ENCODE measurements around the gene SETD5.

The SETD5 gene

GRCh38 chr3:9435316-9435715, 37.9 kb downstream of the SETD5 start:
- TF ChIP-seq CTCF (IDR thresholded peaks at IDR 0.05; ENCODE audit: borderline replicate concordance, extremely low read depth, low read length, poor library complexity, severe bottlenecking) (no peak), EZH2 (IDR thresholded peaks at IDR 0.05; ENCODE audit: borderline replicate concordance, low read depth, low read length, severe bottlenecking) (no peak)
- no peak overlapping the region for H3K4me3 ChIP-seq (ENCODE audit: low read depth in 1 of 2, low read length in 2 of 2)
- peaks cover 98% of the 10 kb centered on the region for H3K36me3 ChIP-seq (ENCODE audit: insufficient read depth, low read length)
- H3K27ac ChIP-seq (ENCODE audit: low read length), result no peak overlapping the region
- DNase-seq, result no peak
- peaks cover 74% of the 10 kb centered on the region for H3K79me2 ChIP-seq (ENCODE audit: insufficient read depth, low read length)
- no peaks in the 10 kb centered on the region for H3K9me3 ChIP-seq (ENCODE audit: insufficient read depth, low read length, severe bottlenecking)
- no peaks in the 10 kb centered on the region for H3K27me3 ChIP-seq (ENCODE audit: insufficient read depth, low read length, poor library complexity)
- no peak overlapping the region for H3K4me2 ChIP-seq (ENCODE audit: insufficient read depth, low read length)
- H4K20me1 ChIP-seq (ENCODE audit: insufficient read depth, low read length), result peaks cover 36% of the 10 kb centered on the region; the same call in 1 of the 2 replicates
- no peak for ATAC-seq (ENCODE audit: insufficient read depth, low read depth)
- no peak overlapping the region for H2AFZ ChIP-seq (ENCODE audit: low read depth, low read length)
- no peak overlapping the region for H3K9ac ChIP-seq (ENCODE audit: low read depth, low read length)
- H3K4me1 ChIP-seq (ENCODE audit: insufficient read depth, low read length), result no peaks in the 10 kb centered on the region

- H3K4me3 ChIP-seq (ENCODE audit: low read depth in 1 of 2, low read length in 2 of 2), result no peak overlapping the region
- ATAC-seq (ENCODE audit: insufficient read depth, low read depth), result no peak
- H3K9me3 ChIP-seq (ENCODE audit: insufficient read depth, low read length, severe bottlenecking), result no peaks in the 10 kb centered on the region
- DNase-seq, result no peak
- H3K27ac ChIP-seq (ENCODE audit: low read length), result no peak overlapping the region
- no peaks in the 10 kb centered on the region for H3K4me1 ChIP-seq (ENCODE audit: insufficient read depth, low read length)
- H3K4me2 ChIP-seq (ENCODE audit: insufficient read depth, low read length), result no peak overlapping the region
- peaks cover 98% of the 10 kb centered on the region for H3K36me3 ChIP-seq (ENCODE audit: insufficient read depth, low read length)
- no peak overlapping the region for H3K9ac ChIP-seq (ENCODE audit: low read depth, low read length)
- TF ChIP-seq EZH2 (IDR thresholded peaks at IDR 0.05; ENCODE audit: borderline replicate concordance, low read depth, low read length, severe bottlenecking) (no peak), CTCF (IDR thresholded peaks at IDR 0.05; ENCODE audit: borderline replicate concordance, extremely low read depth, low read length, poor library complexity, severe bottlenecking) (no peak)
- H3K27me3 ChIP-seq (ENCODE audit: insufficient read depth, low read length, poor library complexity), result no peaks in the 10 kb centered on the region
- H4K20me1 ChIP-seq (ENCODE audit: insufficient read depth, low read length), result peaks cover 17% of the 10 kb centered on the region; the same call in 1 of the 2 replicates
- no peak overlapping the region for H2AFZ ChIP-seq (ENCODE audit: low read depth, low read length)
- peaks cover 46% of the 10 kb centered on the region for H3K79me2 ChIP-seq (ENCODE audit: insufficient read depth, low read length)
These were observed 41.9 kb downstream of the SETD5 start for GRCh38 chr3:9439331-9439730.

GRCh38 chr3:9441501-9442221, 44.2 kb downstream of the SETD5 start:
- Histone ChIP-seq H3K4me3 (ENCODE audit: low read depth in 1 of 2, low read length in 2 of 2) (no peak overlapping the region), H3K36me3 (ENCODE audit: insufficient read depth, low read length) (peaks cover 96% of the 10 kb centered on the region), H3K27me3 (ENCODE audit: insufficient read depth, low read length, poor library complexity) (no peaks in the 10 kb centered on the region), H3K27ac (ENCODE audit: low read length) (no peak overlapping the region), H3K4me1 (ENCODE audit: insufficient read depth, low read length) (no peaks in the 10 kb centered on the region), H4K20me1 (ENCODE audit: insufficient read depth, low read length) (0 out of 2 replicates have a peak, but pooled peaks cover 8% of the 10 kb centered on the region), H3K4me2 (ENCODE audit: insufficient read depth, low read length) (no peak overlapping the region), H3K79me2 (ENCODE audit: insufficient read depth, low read length) (peaks cover 29% of the 10 kb centered on the region), H2AFZ (ENCODE audit: low read depth, low read length) (no peak overlapping the region), H3K9ac (ENCODE audit: low read depth, low read length) (no peak overlapping the region), H3K9me3 (ENCODE audit: insufficient read depth, low read length, severe bottlenecking) (no peaks in the 10 kb centered on the region)
- DNase-seq, result no peak
- TF ChIP-seq CTCF (IDR thresholded peaks at IDR 0.05; ENCODE audit: borderline replicate concordance, extremely low read depth, low read length, poor library complexity, severe bottlenecking) (no peak), EZH2 (IDR thresholded peaks at IDR 0.05; ENCODE audit: borderline replicate concordance, low read depth, low read length, severe bottlenecking) (no peak)
- ATAC-seq (ENCODE audit: insufficient read depth, low read depth), result no peak

All from DND-41 (cell line).